Measurements from ENCODE around the gene PARD3B. TPM values are rescaled to one million over a fixed set of nuclear protein-coding genes. Genes with fewer than 3 reads are reported as not detected.

Gene PARD3B
- total RNA-seq, 1 experiment from 2014 or later, result 7.6 TPM

DNA sequence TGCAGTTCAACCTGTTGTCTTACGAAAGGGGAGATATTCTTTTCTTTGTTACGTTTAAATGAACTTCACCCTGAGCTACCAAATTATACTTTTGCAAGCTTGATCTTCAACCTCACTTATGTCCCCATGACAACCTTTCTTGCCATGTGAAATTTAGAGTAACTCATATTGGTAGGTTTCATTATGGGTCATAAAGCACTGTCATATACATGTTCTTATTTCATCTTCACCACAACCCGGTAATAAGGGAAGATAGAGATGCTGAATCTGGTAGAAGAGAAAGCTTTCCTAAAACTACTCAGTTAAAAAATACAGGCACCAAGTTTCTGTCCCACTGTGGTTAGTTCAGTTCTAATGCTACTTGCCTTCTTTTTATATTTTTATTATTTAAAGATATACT lies 928.5 kb downstream of the PARD3B start:
- ChIA-PET CTCF (no interaction called here), POLR2A (ENCODE audit: unreplicated experiment) (no interaction called here)
- H4K20me1 ChIP-seq (ENCODE audit: insufficient read depth), result no peaks in the 10 kb centered on the region

GRCh38 chr2:205474741-205475415 lies 929.6 kb downstream of the PARD3B start:
- no peak for DNase-seq
- Histone ChIP-seq H3K4me1 (replicated peaks; ENCODE audit: insufficient read depth) (no peaks in the 10 kb centered on the region), H3K36me3 (ENCODE audit: low read depth) (no peaks in the 10 kb centered on the region), H3F3A (ENCODE audit: insufficient read depth, low read depth) (no peaks in the 10 kb centered on the region), H3K27ac (no peak overlapping the region), H2AFZ (no peak overlapping the region), H3K9me3 (ENCODE audit: insufficient read depth, low read depth) (no peaks in the 10 kb centered on the region), H3K4me2 (no peak overlapping the region), H3K9me2 (ENCODE audit: insufficient read depth) (no peaks in the 10 kb centered on the region; the same call in 1 of the 2 replicates), H3K79me2 (ENCODE audit: low read depth) (no peaks in the 10 kb centered on the region), H4K20me1 (ENCODE audit: insufficient read depth) (no peaks in the 10 kb centered on the region), H3K27me3 (ENCODE audit: insufficient read depth, low read depth) (no peaks in the 10 kb centered on the region), H3K4me3 (no peak overlapping the region)
- ChIA-PET CTCF (no interaction called here), POLR2A (ENCODE audit: unreplicated experiment) (no interaction called here)
- BruUV-seq (replicated peaks), result no TSS peak
- TF ChIP-seq CTCF (conservative IDR thresholded peaks at IDR 0.05) (no peak), EZH2 (IDR thresholded peaks at IDR 0.05; ENCODE audit: low read depth) (no peak)
- intact Hi-C loops (cut with micrococcal nuclease; ENCODE audit: unreplicated experiment), result no loop called here

More for the DNA sequence above, 928.5 kb downstream of the PARD3B start:
- no peaks in the 10 kb centered on the region for H3K27me3 ChIP-seq (ENCODE audit: insufficient read depth, low read depth)
- no peak overlapping the region for H3K4me3 ChIP-seq
- BruUV-seq (replicated peaks), result no TSS peak
- H3K4me2 ChIP-seq, result no peak overlapping the region
- H2AFZ ChIP-seq, result no peak overlapping the region
- no peak for DNase-seq
- intact Hi-C loops (cut with micrococcal nuclease; ENCODE audit: unreplicated experiment), result no loop called here
- H3F3A ChIP-seq (ENCODE audit: insufficient read depth, low read depth), result no peaks in the 10 kb centered on the region
- no peaks in the 10 kb centered on the region for H3K9me3 ChIP-seq (ENCODE audit: insufficient read depth, low read depth)
- H3K9me2 ChIP-seq (ENCODE audit: insufficient read depth), result no peaks in the 10 kb centered on the region
- no peak overlapping the region for H3K27ac ChIP-seq
- TF ChIP-seq EZH2 (IDR thresholded peaks at IDR 0.05; ENCODE audit: low read depth) (no peak), CTCF (conservative IDR thresholded peaks at IDR 0.05) (no peak)
- H3K79me2 ChIP-seq (ENCODE audit: low read depth), result no peaks in the 10 kb centered on the region
- no peaks in the 10 kb centered on the region for H3K4me1 ChIP-seq (replicated peaks; ENCODE audit: insufficient read depth)
- H3K36me3 ChIP-seq (ENCODE audit: low read depth), result no peaks in the 10 kb centered on the region

- no peak overlapping the region for H3K4me3 ChIP-seq
- H2AFZ ChIP-seq, result no peak overlapping the region
- no peaks in the 10 kb centered on the region for H3K36me3 ChIP-seq (ENCODE audit: low read depth)
- CTCF ChIA-PET, result no interaction called here
- H3K27me3 ChIP-seq (ENCODE audit: insufficient read depth, low read depth), result no peaks in the 10 kb centered on the region
- no peak for TF ChIP-seq EZH2 (IDR thresholded peaks at IDR 0.05; ENCODE audit: low read depth)
- TF ChIP-seq CTCF (conservative IDR thresholded peaks at IDR 0.05), result no peak
- intact Hi-C loops (cut with micrococcal nuclease; ENCODE audit: unreplicated experiment), result no loop called here
- H3K9me3 ChIP-seq (ENCODE audit: insufficient read depth, low read depth), result no peaks in the 10 kb centered on the region
- no peaks in the 10 kb centered on the region for H4K20me1 ChIP-seq (ENCODE audit: insufficient read depth)
- no peak overlapping the region for H3K4me2 ChIP-seq
- no TSS peak for BruUV-seq (replicated peaks)
- H3K79me2 ChIP-seq (ENCODE audit: low read depth), result no peaks in the 10 kb centered on the region
- no peaks in the 10 kb centered on the region for H3F3A ChIP-seq (ENCODE audit: insufficient read depth, low read depth)
- no peak for DNase-seq
- POLR2A ChIA-PET (ENCODE audit: unreplicated experiment), result no interaction called here
- H3K9me2 ChIP-seq (ENCODE audit: insufficient read depth), result no peaks in the 10 kb centered on the region; the same call in 1 of the 2 replicates
- H3K4me1 ChIP-seq (replicated peaks; ENCODE audit: insufficient read depth), result no peaks in the 10 kb centered on the region
- no peak overlapping the region for H3K27ac ChIP-seq
Observed at GRCh38 chr2:205475416-205475768, 930.1 kb downstream of the PARD3B start.

All from PC-9 (cell line).